SK-N-SH (cell line): ENCODE data around the gene SMIM20. TPM values are rescaled to one million over a fixed set of nuclear protein-coding genes. Genes with fewer than 3 reads are reported as not detected.

ENCODE experiments used
- CTCF ChIA-PET: fragments of 300-600, 350-600 bp; formaldehyde crosslinking; extraction: SDS; loops from one replicate; lab custom pipeline; 2021; lab: Yijun Ruan, JAX
- POLR2A ChIA-PET: fragments of 350-600 bp; sonication (Branson Sonifier 250); formaldehyde crosslinking; extraction: SDS; loops from one replicate; lab custom pipeline; 2020; ENCODE audit warnings: antibody characterized with exemption, inconsistent platforms; lab: Yijun Ruan, JAX
- DNase-seq: peaks from one replicate; pipeline ENCODE4 v3.0.0; 2012
- H2AFZ ChIP-seq: fragments of 200-600 bp; sonication (generic); 2 replicates; pipeline ENCODE4 v1.8.1; 2016; ENCODE audit warnings: antibody characterized with exemption, mild to moderate bottlenecking, low read depth
- H3F3A ChIP-seq: fragments of 200-600 bp; sonication (generic); replicated peaks from 2 replicates; pipeline ENCODE3; 2016; ENCODE audit warnings: antibody characterized with exemption, mild to moderate bottlenecking; ENCODE audit not compliant: insufficient read depth
- H3K27ac ChIP-seq, 2 experiments: fragments of 200-500 bp in 1 of 2; fragments of 200-600 bp in 1 of 2; sonication (Bioruptor generic) in 1 of 2; sonication (generic), shearing (Covaris generic) in 1 of 2; 2 replicates each; pipeline versions ENCODE4 v1.5.1 to v1.6.1; 2014 to 2016; ENCODE audit warnings: low read depth in 2 of 2, inconsistent platforms in 1 of 2, low read length in 1 of 2, mild to moderate bottlenecking in 1 of 2, mixed read lengths in 1 of 2
- H3K27me3 ChIP-seq: fragments of 200-600 bp; sonication (generic), shearing (Covaris generic); 2 replicates; pipeline ENCODE4 v1.6.1; 2016; ENCODE audit warnings: mixed run types; ENCODE audit not compliant: insufficient read depth
- H3K36me3 ChIP-seq, 2 experiments: fragments of 200-500 bp in 1 of 2; fragments of 200-600 bp in 1 of 2; sonication (Bioruptor generic) in 1 of 2; sonication (generic) in 1 of 2; replicated peaks in 1 of 2; 2 replicates each; pipeline versions ENCODE3 to v1.5.1; 2014 to 2016; ENCODE audit warnings: low read length in 1 of 2, mild to moderate bottlenecking in 1 of 2; ENCODE audit not compliant: insufficient read depth in 2 of 2, control insufficient read depth in 1 of 2
- H3K4me1 ChIP-seq, 2 experiments: fragments of 200-500 bp in 1 of 2; fragments of 200-600 bp in 1 of 2; sonication (Bioruptor generic) in 1 of 2; sonication (generic), shearing (Covaris generic) in 1 of 2; 2 replicates each; pipeline versions ENCODE4 v1.5.1 to v1.6.1; 2014 to 2016; ENCODE audit warnings: low read depth in 1 of 2, low read length in 1 of 2, mixed run types in 1 of 2; ENCODE audit not compliant: insufficient read depth in 2 of 2, control insufficient read depth in 1 of 2
- H3K4me2 ChIP-seq: fragments of 200-600 bp; sonication (generic), shearing (Covaris generic); 2 replicates; pipeline ENCODE4 v1.6.1; 2017; ENCODE audit warnings: mixed run types
- H3K4me3 ChIP-seq, 2 experiments: fragments of 200-500 bp in 1 of 2; fragments of 200-600 bp in 1 of 2; sonication (Bioruptor generic) in 1 of 2; sonication (generic), shearing (Covaris generic) in 1 of 2; 2 replicates each; pipeline versions ENCODE4 v1.5.1 to v1.8.1; 2014 to 2016; ENCODE audit warnings: low read depth in 2 of 2, inconsistent platforms in 1 of 2, low read length in 1 of 2, mild to moderate bottlenecking in 1 of 2, mixed read lengths in 1 of 2, moderate library complexity in 1 of 2
- H3K79me2 ChIP-seq: fragments of 200-600 bp; sonication (generic); 2 replicates; pipeline ENCODE4 v1.8.1; 2017; ENCODE audit warnings: mild to moderate bottlenecking; ENCODE audit not compliant: insufficient read depth
- H3K9ac ChIP-seq: fragments of 200-600 bp; sonication (generic); 2 replicates; pipeline ENCODE4 v1.6.1; 2017; ENCODE audit warnings: mixed run types
- H3K9me2 ChIP-seq: fragments of 200-600 bp; sonication (generic); 2 replicates; pipeline ENCODE4 v1.6.1; 2017; ENCODE audit warnings: mixed run types
- H3K9me3 ChIP-seq: fragments of 200-600 bp; sonication (generic); 2 replicates; pipeline ENCODE4 v1.6.1; 2017; ENCODE audit warnings: mixed run types, mild to moderate bottlenecking, moderate library complexity
- H4K20me1 ChIP-seq: fragments of 200-600 bp; sonication (generic); 2 replicates; pipeline ENCODE4 v1.6.1; 2017; ENCODE audit warnings: mild to moderate bottlenecking, mixed run types; ENCODE audit not compliant: insufficient read depth
- ELF1 ChIP-seq: IDR thresholded peaks from 2 replicates; pipeline ENCODE4 v1.4.0; 2012
- EP300 ChIP-seq, 2 experiments: IDR thresholded peaks; 2 replicates each; pipeline versions ENCODE4 v1.4.0 to v1.6.1; 2012; ENCODE audit warnings: borderline replicate concordance in 1 of 2, low read depth in 1 of 2, low read length in 1 of 2
- GATA2 ChIP-seq: sonication (generic); formaldehyde crosslinking; IDR thresholded peaks from 2 replicates; pipeline ENCODE4 v1.5.0; 2020; ENCODE audit warnings: mild to moderate bottlenecking, missing genetic modification reagents
- JUND ChIP-seq: IDR thresholded peaks from 2 replicates; pipeline ENCODE4 v1.4.0; 2012
- MAX ChIP-seq: IDR thresholded peaks from 2 replicates; pipeline ENCODE4 v1.4.0; 2012; ENCODE audit warnings: low read depth
- MEF2A ChIP-seq: IDR thresholded peaks from 2 replicates; pipeline ENCODE4 v1.4.0; 2012; ENCODE audit warnings: low read depth, borderline replicate concordance
- MXI1 ChIP-seq: IDR thresholded peaks from 2 replicates; pipeline ENCODE4 v1.6.1; 2012; ENCODE audit warnings: mild to moderate bottlenecking, low read depth, low read length, improper control_type of control experiment
- NRF1 ChIP-seq: IDR thresholded peaks from 2 replicates; pipeline ENCODE4 v1.6.1; 2012; ENCODE audit warnings: low read depth, mild to moderate bottlenecking, low read length
- POLR2AphosphoS5 ChIP-seq: IDR thresholded peaks from 2 replicates; pipeline ENCODE4 v1.6.1; 2012; ENCODE audit warnings: low read depth, low read length
- RAD21 ChIP-seq: IDR thresholded peaks from 2 replicates; pipeline ENCODE4 v1.6.1; 2012; ENCODE audit warnings: mild to moderate bottlenecking, low read length
- TCF12 ChIP-seq: IDR thresholded peaks from 2 replicates; pipeline ENCODE4 v1.4.0; 2012
- TEAD4 ChIP-seq: IDR thresholded peaks from 2 replicates; pipeline ENCODE4 v1.4.0; 2012; ENCODE audit warnings: mild to moderate bottlenecking, borderline replicate concordance; ENCODE audit not compliant: insufficient read depth
- WGBS: methylation state at CpG from one replicate; pipeline ENCODE4 v1.1.6; 2017; ENCODE audit warnings: low lambda C conversion rate; 5-methylcytosine and 5-hydroxymethylcytosine counted together
- polyA plus RNA-seq, 3 experiments: library from polyadenylated mRNA; depleted of rRNA; stranded (reverse); fragments of >200 nt; gene quantifications; 2 replicates each; pipeline ENCODE4 v1.2.3, GENCODE V29; 2012
- TF ChIP-seq, protein P1 (sequence below): fragments of 150-350 bp; IDR thresholded peaks from 2 replicates; pipeline ENCODE4 v1.6.1; 2017; ENCODE audit warnings: antibody characterized with exemption, low read length, low read depth, borderline replicate concordance
- TF ChIP-seq, protein P2 (sequence below): IDR thresholded peaks from 2 replicates; pipeline ENCODE4 v1.6.1; 2012; ENCODE audit warnings: mild to moderate bottlenecking, low read depth, low read length, moderate library complexity
- TF ChIP-seq, protein P3 (sequence below): fragments of 150-350 bp; IDR thresholded peaks from 2 replicates; pipeline ENCODE4 v1.6.1; 2016; ENCODE audit warnings: mild to moderate bottlenecking, low read depth, low read length

SMIM20 gene
- polyA plus RNA-seq, 1 of the 3 experiments (the other 2 are of a cell fraction): 39.4 TPM

GRCh38 chr4:25879091-25879584, 34.9 kb upstream of the SMIM20 start:
- no peak overlapping the region for H3K27ac ChIP-seq
- no peaks in the 10 kb centered on the region for H3K79me2 ChIP-seq
- DNase-seq: no peak
- H3K4me2 ChIP-seq: no peak overlapping the region
- WGBS: 70% methylated on average over 8 of the region's 9 CpGs
- H2AFZ ChIP-seq: no peak overlapping the region
- ChIA-PET POLR2A (no interaction called here), CTCF (interaction anchor here (1.5 kb wide), 2 partner anchors 14 to 21 kb away, joined by 3 to 4 read pairs; no protein-coding TSS in a partner anchor)
- peaks cover under 1 to 5% of the 10 kb centered on the region in 2 experiments; a peak in 3 of 4 replicates for H3K4me1 ChIP-seq
- no peak overlapping the region for H3K9ac ChIP-seq
- no peaks in the 10 kb centered on the region for H3K27me3 ChIP-seq
- H3F3A ChIP-seq: no peaks in the 10 kb centered on the region
- H3K9me2 ChIP-seq: no peaks in the 10 kb centered on the region
- H4K20me1 ChIP-seq: no peaks in the 10 kb centered on the region
- no peak for TF ChIP-seq MAX
- no peak for TF ChIP-seq TEAD4
- H3K9me3 ChIP-seq: no peaks in the 10 kb centered on the region
- no peaks in the 10 kb centered on the region for H3K36me3 ChIP-seq
- H3K4me3 ChIP-seq: no peak overlapping the region

GRCh38 chr4:25879587-25879986, 34.4 kb upstream of the SMIM20 start:
- ChIA-PET CTCF (no interaction called here), POLR2A (no interaction called here)
- Histone ChIP-seq H3K4me1 (peaks cover 5 to 9% of the 10 kb centered on the region in 2 experiments; a peak in 3 of 4 replicates), H3K4me3 (no peak overlapping the region), H3K4me2 (no peak overlapping the region), H4K20me1 (no peaks in the 10 kb centered on the region), H3K79me2 (no peaks in the 10 kb centered on the region), H3K36me3 (no peaks in the 10 kb centered on the region), H3K9me3 (no peaks in the 10 kb centered on the region), H3F3A (no peaks in the 10 kb centered on the region), H3K9me2 (no peaks in the 10 kb centered on the region), H2AFZ (no peak overlapping the region)
- TF ChIP-seq RAD21: no peak
- no peak for TF ChIP-seq JUND
- no peak for TF ChIP-seq GATA2 (CRISPR knock-in tag)
- no peak for TF ChIP-seq TCF12
- TF ChIP-seq POLR2AphosphoS5: no peak
- no peak for TF ChIP-seq NRF1
- TF ChIP-seq, protein P1, sequence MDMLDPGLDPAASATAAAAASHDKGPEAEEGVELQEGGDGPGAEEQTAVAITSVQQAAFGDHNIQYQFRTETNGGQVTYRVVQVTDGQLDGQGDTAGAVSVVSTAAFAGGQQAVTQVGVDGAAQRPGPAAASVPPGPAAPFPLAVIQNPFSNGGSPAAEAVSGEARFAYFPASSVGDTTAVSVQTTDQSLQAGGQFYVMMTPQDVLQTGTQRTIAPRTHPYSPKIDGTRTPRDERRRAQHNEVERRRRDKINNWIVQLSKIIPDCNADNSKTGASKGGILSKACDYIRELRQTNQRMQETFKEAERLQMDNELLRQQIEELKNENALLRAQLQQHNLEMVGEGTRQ: no peak
- TF ChIP-seq, protein P2, sequence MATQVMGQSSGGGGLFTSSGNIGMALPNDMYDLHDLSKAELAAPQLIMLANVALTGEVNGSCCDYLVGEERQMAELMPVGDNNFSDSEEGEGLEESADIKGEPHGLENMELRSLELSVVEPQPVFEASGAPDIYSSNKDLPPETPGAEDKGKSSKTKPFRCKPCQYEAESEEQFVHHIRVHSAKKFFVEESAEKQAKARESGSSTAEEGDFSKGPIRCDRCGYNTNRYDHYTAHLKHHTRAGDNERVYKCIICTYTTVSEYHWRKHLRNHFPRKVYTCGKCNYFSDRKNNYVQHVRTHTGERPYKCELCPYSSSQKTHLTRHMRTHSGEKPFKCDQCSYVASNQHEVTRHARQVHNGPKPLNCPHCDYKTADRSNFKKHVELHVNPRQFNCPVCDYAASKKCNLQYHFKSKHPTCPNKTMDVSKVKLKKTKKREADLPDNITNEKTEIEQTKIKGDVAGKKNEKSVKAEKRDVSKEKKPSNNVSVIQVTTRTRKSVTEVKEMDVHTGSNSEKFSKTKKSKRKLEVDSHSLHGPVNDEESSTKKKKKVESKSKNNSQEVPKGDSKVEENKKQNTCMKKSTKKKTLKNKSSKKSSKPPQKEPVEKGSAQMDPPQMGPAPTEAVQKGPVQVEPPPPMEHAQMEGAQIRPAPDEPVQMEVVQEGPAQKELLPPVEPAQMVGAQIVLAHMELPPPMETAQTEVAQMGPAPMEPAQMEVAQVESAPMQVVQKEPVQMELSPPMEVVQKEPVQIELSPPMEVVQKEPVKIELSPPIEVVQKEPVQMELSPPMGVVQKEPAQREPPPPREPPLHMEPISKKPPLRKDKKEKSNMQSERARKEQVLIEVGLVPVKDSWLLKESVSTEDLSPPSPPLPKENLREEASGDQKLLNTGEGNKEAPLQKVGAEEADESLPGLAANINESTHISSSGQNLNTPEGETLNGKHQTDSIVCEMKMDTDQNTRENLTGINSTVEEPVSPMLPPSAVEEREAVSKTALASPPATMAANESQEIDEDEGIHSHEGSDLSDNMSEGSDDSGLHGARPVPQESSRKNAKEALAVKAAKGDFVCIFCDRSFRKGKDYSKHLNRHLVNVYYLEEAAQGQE: no peak
- TF ChIP-seq MXI1: no peak
- TF ChIP-seq EP300 (IDR thresholded peaks at IDR 0.05; ENCODE audit: borderline replicate concordance in 1 of 2, low read depth in 1 of 2, low read length in 1 of 2): no peak
- TF ChIP-seq, protein P3, sequence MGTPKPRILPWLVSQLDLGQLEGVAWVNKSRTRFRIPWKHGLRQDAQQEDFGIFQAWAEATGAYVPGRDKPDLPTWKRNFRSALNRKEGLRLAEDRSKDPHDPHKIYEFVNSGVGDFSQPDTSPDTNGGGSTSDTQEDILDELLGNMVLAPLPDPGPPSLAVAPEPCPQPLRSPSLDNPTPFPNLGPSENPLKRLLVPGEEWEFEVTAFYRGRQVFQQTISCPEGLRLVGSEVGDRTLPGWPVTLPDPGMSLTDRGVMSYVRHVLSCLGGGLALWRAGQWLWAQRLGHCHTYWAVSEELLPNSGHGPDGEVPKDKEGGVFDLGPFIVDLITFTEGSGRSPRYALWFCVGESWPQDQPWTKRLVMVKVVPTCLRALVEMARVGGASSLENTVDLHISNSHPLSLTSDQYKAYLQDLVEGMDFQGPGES: no peak
- TF ChIP-seq ELF1: no peak
- no peak for TF ChIP-seq MAX
- TF ChIP-seq MEF2A: no peak
- TF ChIP-seq, all 33 proteins: peak for 0
- H3K27me3 ChIP-seq: no peaks in the 10 kb centered on the region
- DNase-seq: no peak
- WGBS: 71% methylated on average over 6 of the region's 6 CpGs
- no peak overlapping the region for H3K27ac ChIP-seq
- no peak overlapping the region for H3K9ac ChIP-seq
